ENCODE data around the gene NCKAP5L.

GRCh38 chr12:49824895-49825294 lies 3.3 kb downstream of the NCKAP5L start:
- TF ChIP-seq POLR2AphosphoS5 (IDR thresholded peaks at IDR 0.05; ENCODE audit: low read depth, low read length) = no peak
- no peak for TF ChIP-seq TAF1 (IDR thresholded peaks at IDR 0.05; ENCODE audit: borderline replicate concordance, low read depth, low read length)
- no peak for TF ChIP-seq POLR2A (IDR thresholded peaks at IDR 0.05; ENCODE audit: low read depth, low read length)
